HEK293 (cell line): Measurements from ENCODE around the gene GP2.

Experiments
- CTCF ChIA-PET: fragments of 350-600 bp; formaldehyde crosslinking; extraction: SDS; loops from one replicate; lab custom pipeline; 2021; ENCODE audit warnings: antibody characterized with exemption; lab: Yijun Ruan, JAX
- POLR2A ChIA-PET: fragments of 300-600 bp; formaldehyde crosslinking; extraction: SDS; loops from one replicate; lab custom pipeline; 2020; ENCODE audit warnings: antibody characterized with exemption, inconsistent platforms; lab: Yijun Ruan, JAX
- H3K27ac ChIP-seq: fragments of 200-500 bp; sonication (Bioruptor generic); 2 replicates; pipeline ENCODE4 v1.5.1; 2014; ENCODE audit warnings: low read depth, low read length, control low read depth, inconsistent platforms; ENCODE audit errors: extremely low read depth
- H3K36me3 ChIP-seq, 2 experiments: fragments of 200-500 bp in 1 of 2; sonication (Bioruptor generic) in 1 of 2; 1 replicate in 1 of 2; 2 replicates in 1 of 2; pipeline ENCODE4 v1.5.1; 2014 to 2017; ENCODE audit warnings: inconsistent platforms in 2 of 2, low read length in 2 of 2; ENCODE audit not compliant: control insufficient read depth in 2 of 2, insufficient read depth in 1 of 2
- H3K4me1 ChIP-seq: fragments of 200-500 bp; sonication (Bioruptor generic); 2 replicates; pipeline ENCODE4 v1.5.1; 2014; ENCODE audit warnings: mild to moderate bottlenecking, low read length, inconsistent platforms; ENCODE audit not compliant: control insufficient read depth, insufficient read depth
- H3K4me3 ChIP-seq: 2 replicates; pipeline ENCODE4 v1.5.1; 2011; ENCODE audit warnings: low read depth, mild to moderate bottlenecking, control low read depth, low read length, moderate library complexity
- H3K9me3 ChIP-seq: fragments of 200-500 bp; sonication (Bioruptor generic); 2 replicates; pipeline ENCODE4 v1.5.1; 2014; ENCODE audit warnings: low read depth, low read length, inconsistent platforms; ENCODE audit not compliant: control insufficient read depth, insufficient read depth
- AEBP2 ChIP-seq: fragments of 450-650 bp; formaldehyde crosslinking; IDR thresholded peaks from 2 replicates; pipeline ENCODE4 v1.5.1; 2016; ENCODE audit warnings: missing biosample characterization, missing genetic modification characterization, borderline replicate concordance
- GLI2 ChIP-seq: fragments of 450-650 bp; formaldehyde crosslinking; IDR thresholded peaks from 2 replicates; pipeline ENCODE4; 2017; ENCODE audit warnings: missing biosample characterization, missing genetic modification characterization, low read depth, borderline replicate concordance
- ZBTB20 ChIP-seq: fragments of 450-650 bp; formaldehyde crosslinking; IDR thresholded peaks from 2 replicates; pipeline ENCODE4 v1.5.1; 2016; ENCODE audit warnings: missing biosample characterization, missing genetic modification characterization
- ZFP37 ChIP-seq: fragments of 450-650 bp; formaldehyde crosslinking; IDR thresholded peaks from 2 replicates; pipeline ENCODE4 v1.5.1; 2016; ENCODE audit warnings: missing biosample characterization, missing genetic modification characterization
- ZNF169 ChIP-seq: fragments of 450-650 bp; formaldehyde crosslinking; IDR thresholded peaks from 2 replicates; pipeline ENCODE4 v1.5.1; 2016; ENCODE audit warnings: missing biosample characterization, missing genetic modification characterization
- ZNF175 ChIP-seq: fragments of 450-650 bp; formaldehyde crosslinking; IDR thresholded peaks from 2 replicates; pipeline ENCODE4 v1.5.1; 2016; ENCODE audit warnings: missing biosample characterization, missing genetic modification characterization
- ZNF184 ChIP-seq: fragments of 450-650 bp; IDR thresholded peaks from 2 replicates; pipeline ENCODE4 v1.5.1; 2018; ENCODE audit warnings: missing biosample characterization, mild to moderate bottlenecking, missing genetic modification characterization
- ZNF416 ChIP-seq: fragments of 450-650 bp; formaldehyde crosslinking; IDR thresholded peaks from 2 replicates; pipeline ENCODE4 v1.5.1; 2016; ENCODE audit warnings: missing biosample characterization, missing genetic modification characterization
- ZNF580 ChIP-seq: fragments of 450-650 bp; formaldehyde crosslinking; IDR thresholded peaks from 2 replicates; pipeline ENCODE4 v1.5.1; 2016; ENCODE audit warnings: missing biosample characterization, missing genetic modification characterization
- ZNF623 ChIP-seq: fragments of 450-650 bp; formaldehyde crosslinking; IDR thresholded peaks from 2 replicates; pipeline ENCODE4 v1.5.1; 2016; ENCODE audit warnings: missing biosample characterization, missing genetic modification characterization
- ZNF660 ChIP-seq: fragments of 450-650 bp; IDR thresholded peaks from 2 replicates; pipeline ENCODE4 v1.5.1; 2018; ENCODE audit warnings: missing biosample characterization, mild to moderate bottlenecking, missing genetic modification characterization
- TF ChIP-seq, protein P1 (sequence below): fragments of 450-650 bp; formaldehyde crosslinking; IDR thresholded peaks from 2 replicates; pipeline ENCODE4 v1.5.1; 2016; ENCODE audit warnings: missing biosample characterization, missing genetic modification characterization
- TF ChIP-seq, protein P2 (sequence below): fragments of 450-650 bp; formaldehyde crosslinking; IDR thresholded peaks from 2 replicates; pipeline ENCODE4 v1.5.0; 2017; ENCODE audit warnings: missing biosample characterization, missing genetic modification characterization, borderline replicate concordance

The GP2 gene

DNA sequence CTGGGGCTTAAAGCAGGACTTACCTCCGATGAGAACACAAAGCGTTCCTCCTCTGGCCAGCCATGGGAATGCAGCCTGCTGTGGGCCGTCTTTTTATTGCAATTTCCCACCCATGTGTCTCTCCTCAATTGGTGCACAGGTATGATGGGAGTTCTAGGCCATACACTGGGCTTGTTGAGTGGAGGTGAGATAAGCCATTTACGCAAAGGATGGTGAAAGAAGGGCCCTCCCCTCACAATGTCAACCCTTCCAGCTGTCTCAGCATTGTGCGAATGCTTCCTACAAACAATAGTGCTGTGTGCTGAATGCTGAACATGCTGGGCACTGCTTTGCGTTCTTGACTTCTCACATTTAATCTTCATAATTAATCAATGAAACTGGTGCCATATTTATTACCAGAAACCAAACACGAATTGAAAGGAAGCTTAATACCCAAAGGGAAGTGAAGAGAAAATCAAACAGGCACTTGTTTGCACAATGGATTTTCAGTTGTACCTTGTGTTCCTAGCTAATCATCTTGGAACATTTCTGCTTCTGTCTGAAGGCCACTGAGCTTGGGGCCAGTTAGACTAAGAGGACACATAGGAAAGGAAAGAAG, at the start of gene GP2:
TSS of gene GP2 (minus strand) at position 70 of the 598 bp plus-strand sequence. CDS start 1,082 bp downstream, outside the sequence.
- no peaks in the 10 kb centered on the region for H3K9me3 ChIP-seq
- ChIA-PET POLR2A (no interaction called here), CTCF (interaction anchor here (0.8 kb wide), 1 partner anchor 58 kb away, joined by 3 read pairs; no protein-coding TSS in a partner anchor)
- H3K36me3 ChIP-seq: no peaks in the 10 kb centered on the region
- H3K4me3 ChIP-seq: no peak within 1 kb of the TSS
- no peak within 1 kb of the TSS for H3K27ac ChIP-seq
- TF ChIP-seq ZNF175 (tag by site-specific recombination) (no peak), ZBTB20 (no peak)
- no peaks in the 10 kb centered on the region for H3K4me1 ChIP-seq

- Histone ChIP-seq H3K4me3 (no peak overlapping the region), H3K27ac (no peak overlapping the region), H3K36me3 (no peaks in the 10 kb centered on the region), H3K9me3 (no peaks in the 10 kb centered on the region), H3K4me1 (no peaks in the 10 kb centered on the region)
- CTCF ChIA-PET: interaction anchor here (0.6 to 1.2 kb wide), 2 partner anchors 11 to 466 kb away, joined by 4 to 5 read pairs; no protein-coding TSS in a partner anchor
- no peak for TF ChIP-seq ZFP37 (tag by site-specific recombination)
- TF ChIP-seq ZNF416 (tag by site-specific recombination): no peak
- no peak for TF ChIP-seq ZNF184 (tag by site-specific recombination)
- TF ChIP-seq, protein P1, sequence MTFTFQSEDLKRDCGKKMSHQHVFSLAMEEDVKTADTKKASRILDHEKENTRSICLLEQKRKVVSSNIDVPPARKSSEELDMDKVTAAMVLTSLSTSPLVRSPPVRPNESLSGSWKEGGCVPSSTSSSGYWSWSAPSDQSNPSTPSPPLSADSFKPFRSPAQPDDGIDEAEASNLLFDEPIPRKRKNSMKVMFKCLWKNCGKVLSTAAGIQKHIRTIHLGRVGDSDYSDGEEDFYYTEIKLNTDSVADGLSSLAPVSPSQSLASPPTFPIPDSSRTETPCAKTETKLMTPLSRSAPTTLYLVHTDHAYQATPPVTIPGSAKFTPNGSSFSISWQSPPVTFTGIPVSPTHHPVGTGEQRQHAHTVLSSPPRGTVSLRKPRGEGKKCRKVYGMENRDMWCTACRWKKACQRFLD (tag by site-specific recombination): no peak
- TF ChIP-seq, protein P2, sequence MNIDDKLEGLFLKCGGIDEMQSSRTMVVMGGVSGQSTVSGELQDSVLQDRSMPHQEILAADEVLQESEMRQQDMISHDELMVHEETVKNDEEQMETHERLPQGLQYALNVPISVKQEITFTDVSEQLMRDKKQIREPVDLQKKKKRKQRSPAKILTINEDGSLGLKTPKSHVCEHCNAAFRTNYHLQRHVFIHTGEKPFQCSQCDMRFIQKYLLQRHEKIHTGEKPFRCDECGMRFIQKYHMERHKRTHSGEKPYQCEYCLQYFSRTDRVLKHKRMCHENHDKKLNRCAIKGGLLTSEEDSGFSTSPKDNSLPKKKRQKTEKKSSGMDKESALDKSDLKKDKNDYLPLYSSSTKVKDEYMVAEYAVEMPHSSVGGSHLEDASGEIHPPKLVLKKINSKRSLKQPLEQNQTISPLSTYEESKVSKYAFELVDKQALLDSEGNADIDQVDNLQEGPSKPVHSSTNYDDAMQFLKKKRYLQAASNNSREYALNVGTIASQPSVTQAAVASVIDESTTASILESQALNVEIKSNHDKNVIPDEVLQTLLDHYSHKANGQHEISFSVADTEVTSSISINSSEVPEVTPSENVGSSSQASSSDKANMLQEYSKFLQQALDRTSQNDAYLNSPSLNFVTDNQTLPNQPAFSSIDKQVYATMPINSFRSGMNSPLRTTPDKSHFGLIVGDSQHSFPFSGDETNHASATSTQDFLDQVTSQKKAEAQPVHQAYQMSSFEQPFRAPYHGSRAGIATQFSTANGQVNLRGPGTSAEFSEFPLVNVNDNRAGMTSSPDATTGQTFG (tag by site-specific recombination): no peak
- no peak for TF ChIP-seq ZNF169 (tag by site-specific recombination)
- no peak for TF ChIP-seq ZNF580 (tag by site-specific recombination)
- TF ChIP-seq ZNF660 (tag by site-specific recombination): no peak
- POLR2A ChIA-PET: no interaction called here
Observed at GRCh38 chr16:20372701-20373100, 45.4 kb upstream of the GP2 start.

DNA sequence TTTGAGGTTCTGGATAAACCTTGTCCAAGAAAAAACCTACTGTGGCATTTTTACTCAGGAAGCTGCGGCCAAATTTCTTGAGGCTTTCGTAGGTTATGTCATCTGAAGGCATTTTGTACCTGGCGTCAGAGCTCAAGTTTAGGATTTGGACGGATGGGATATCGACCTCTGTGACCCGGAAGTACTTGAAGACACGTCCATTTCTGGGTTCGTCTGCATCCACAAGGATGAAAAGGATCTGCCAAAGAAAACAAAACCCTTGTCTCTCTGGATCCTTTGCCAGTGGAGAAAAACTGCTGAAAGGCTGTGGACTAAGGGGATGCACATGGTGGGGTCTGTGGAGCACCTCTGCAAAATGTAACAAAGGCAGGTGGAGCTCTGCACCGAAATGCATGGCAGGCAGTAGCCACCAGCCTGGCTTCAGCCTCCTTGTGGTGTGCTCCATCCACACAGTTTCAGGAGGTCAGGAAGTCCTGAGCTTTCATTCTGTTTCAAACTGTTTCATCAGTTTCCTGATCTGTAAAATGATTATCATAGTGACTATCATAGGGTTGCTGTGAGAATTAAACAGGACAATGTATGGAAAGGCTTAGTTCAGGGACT, 42.2 kb upstream of the GP2 start:
- Histone ChIP-seq H3K36me3 (no peaks in the 10 kb centered on the region), H3K27ac (no peak overlapping the region), H3K4me3 (no peak overlapping the region), H3K9me3 (no peaks in the 10 kb centered on the region), H3K4me1 (no peaks in the 10 kb centered on the region)
- CTCF ChIA-PET: interaction anchor here (0.7 to 1.3 kb wide), 3 partner anchors 10 to 470 kb away, joined by 3 to 5 read pairs (median 3); no protein-coding TSS in a partner anchor
- POLR2A ChIA-PET: no interaction called here
- TF ChIP-seq AEBP2 (tag by site-specific recombination) (no peak), GLI2 (tag by site-specific recombination) (no peak), ZNF623 (tag by site-specific recombination) (no peak)
